ENCODE results near the gene TSC22D2. TPM values are rescaled to one million over a fixed set of nuclear protein-coding genes. Genes with fewer than 3 reads are reported as not detected.

The TSC22D2 gene
- total RNA-seq, 4 donors from 2014 or later = 8.5 to 20.0 (median 15.2) TPM

GRCh38 chr3:150449169-150449721, 41.1 kb downstream of the TSC22D2 start:
- H3K4me1 ChIP-seq = peaks cover 0 to 47% (median 19%) of the 10 kb centered on the region in 3 donors
- no peak for DNase-seq
- intact Hi-C loops (cut with DNase I) = no loop called here

DNA sequence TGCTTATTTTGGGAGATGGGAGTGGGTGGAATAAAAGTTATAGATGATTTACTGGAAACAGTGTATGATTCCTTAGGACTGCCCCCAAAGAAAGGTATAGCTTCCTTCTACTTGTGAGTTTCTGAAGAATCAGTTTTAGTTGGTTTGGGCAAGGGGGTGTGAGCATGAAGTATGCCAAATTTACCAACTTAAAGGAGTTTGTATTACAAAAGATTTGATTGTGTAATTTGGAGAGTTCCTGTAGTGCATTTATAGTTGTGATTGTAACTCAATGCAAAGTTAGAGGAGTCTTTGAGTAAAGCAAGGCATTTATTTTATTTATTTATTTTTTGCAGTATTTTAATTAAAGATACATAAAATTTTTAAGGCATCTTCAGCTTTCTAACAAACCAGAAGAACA, 42.8 kb downstream of the TSC22D2 start:
- H3K27ac ChIP-seq = no peak overlapping the region
- intact Hi-C loops (cut with DNase I) = no loop called here
- H3K36me3 ChIP-seq = no peaks in the 10 kb centered on the region
- TF ChIP-seq POLR2A (IDR thresholded peaks at IDR 0.05) = no peak
- TF ChIP-seq, protein P1, sequence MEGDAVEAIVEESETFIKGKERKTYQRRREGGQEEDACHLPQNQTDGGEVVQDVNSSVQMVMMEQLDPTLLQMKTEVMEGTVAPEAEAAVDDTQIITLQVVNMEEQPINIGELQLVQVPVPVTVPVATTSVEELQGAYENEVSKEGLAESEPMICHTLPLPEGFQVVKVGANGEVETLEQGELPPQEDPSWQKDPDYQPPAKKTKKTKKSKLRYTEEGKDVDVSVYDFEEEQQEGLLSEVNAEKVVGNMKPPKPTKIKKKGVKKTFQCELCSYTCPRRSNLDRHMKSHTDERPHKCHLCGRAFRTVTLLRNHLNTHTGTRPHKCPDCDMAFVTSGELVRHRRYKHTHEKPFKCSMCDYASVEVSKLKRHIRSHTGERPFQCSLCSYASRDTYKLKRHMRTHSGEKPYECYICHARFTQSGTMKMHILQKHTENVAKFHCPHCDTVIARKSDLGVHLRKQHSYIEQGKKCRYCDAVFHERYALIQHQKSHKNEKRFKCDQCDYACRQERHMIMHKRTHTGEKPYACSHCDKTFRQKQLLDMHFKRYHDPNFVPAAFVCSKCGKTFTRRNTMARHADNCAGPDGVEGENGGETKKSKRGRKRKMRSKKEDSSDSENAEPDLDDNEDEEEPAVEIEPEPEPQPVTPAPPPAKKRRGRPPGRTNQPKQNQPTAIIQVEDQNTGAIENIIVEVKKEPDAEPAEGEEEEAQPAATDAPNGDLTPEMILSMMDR (IDR thresholded peaks at IDR 0.05) = no peak
- no peaks in the 10 kb centered on the region for H3K27me3 ChIP-seq
- no peak for DNase-seq
- no peak overlapping the region for H3K4me3 ChIP-seq
- H3K4me1 ChIP-seq = peaks cover 0 to 50% (median 19%) of the 10 kb centered on the region in 3 donors
- no peaks in the 10 kb centered on the region for H3K9me3 ChIP-seq

More at GRCh38 chr3:150449169-150449721, 41.1 kb downstream of the TSC22D2 start:
- H3K27me3 ChIP-seq = no peaks in the 10 kb centered on the region
- TF ChIP-seq, protein P1 (IDR thresholded peaks at IDR 0.05) = no peak
- no peak for TF ChIP-seq POLR2A (IDR thresholded peaks at IDR 0.05)
- no peaks in the 10 kb centered on the region for H3K36me3 ChIP-seq
- no peak overlapping the region for H3K4me3 ChIP-seq
- peak overlapping the region in 1 of 4 donors; percentile 1 for H3K27ac ChIP-seq
- H3K9me3 ChIP-seq = no peaks in the 10 kb centered on the region

DNA sequence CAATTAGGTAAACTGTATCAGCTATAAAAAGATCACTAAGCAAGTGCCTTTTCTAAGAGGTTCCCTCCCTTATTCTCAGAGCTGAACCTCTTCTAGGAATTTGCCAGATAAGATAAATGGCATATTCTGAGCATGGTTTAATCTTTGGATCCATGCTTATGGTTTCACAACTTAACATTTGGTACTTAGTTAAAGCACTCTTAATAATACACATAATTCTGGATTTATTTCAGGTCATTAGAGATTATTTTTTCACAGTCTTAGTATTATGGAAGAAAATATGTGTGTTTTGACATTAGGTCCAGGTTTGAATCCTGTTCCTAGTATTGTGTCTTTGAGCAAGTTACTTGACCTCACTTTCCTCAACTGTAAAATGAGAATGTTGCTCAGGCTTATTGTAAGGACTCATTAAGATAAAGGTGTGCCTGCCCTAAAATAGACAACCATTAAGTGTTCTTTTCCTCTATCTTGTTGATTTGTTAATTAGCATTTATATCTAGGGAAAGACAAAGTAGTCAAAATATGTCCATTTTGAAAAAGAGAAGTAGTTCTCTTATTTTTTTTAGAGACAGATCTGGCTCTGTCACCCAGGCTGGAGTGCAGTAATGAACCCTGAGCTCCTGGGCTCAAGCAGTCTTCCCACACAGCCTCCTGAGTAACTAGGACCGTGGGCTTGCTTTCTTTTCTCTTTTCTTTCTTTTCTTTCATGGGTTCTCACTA, 43.4 kb downstream of the TSC22D2 start:
- 56 to 77% methylated on average over 1 of the region's 1 CpG for WGBS, 2 donors
- intact Hi-C loops (cut with DNase I) = no loop called here
- peaks cover 0 to 50% (median 19%) of the 10 kb centered on the region in 3 donors for H3K4me1 ChIP-seq
- DNase-seq = no peak
- no peak overlapping the region for H3K4me3 ChIP-seq
- H3K27ac ChIP-seq = no peak overlapping the region
- H3K27me3 ChIP-seq = no peaks in the 10 kb centered on the region
- H3K36me3 ChIP-seq = no peaks in the 10 kb centered on the region
- TF ChIP-seq POLR2A (IDR thresholded peaks at IDR 0.05) = no peak
- TF ChIP-seq, protein P1 (IDR thresholded peaks at IDR 0.05) = no peak
- H3K9me3 ChIP-seq = no peaks in the 10 kb centered on the region

DNA sequence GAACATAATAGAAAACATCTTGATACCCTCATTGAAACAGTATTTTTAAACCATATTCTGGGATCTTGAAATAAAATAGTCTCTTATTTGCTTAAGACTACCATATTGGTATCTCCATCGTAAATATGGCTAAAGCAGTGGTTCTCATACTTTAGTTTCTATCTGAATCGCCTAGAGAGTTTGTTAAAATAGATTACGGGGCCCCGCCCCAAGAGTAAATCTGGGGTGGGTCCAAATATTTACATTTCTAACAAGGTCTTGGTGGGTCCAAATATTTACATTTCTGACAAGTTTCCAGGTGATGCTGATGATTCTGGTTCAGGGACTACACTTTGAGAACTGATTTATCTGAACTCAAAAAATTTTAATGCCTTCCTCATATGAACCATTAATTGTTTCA, 45.3 kb downstream of the TSC22D2 start:
- no peak for DNase-seq
- no peak overlapping the region for H3K27ac ChIP-seq
- no peak for TF ChIP-seq POLR2A (IDR thresholded peaks at IDR 0.05)
- TF ChIP-seq, protein P1 (IDR thresholded peaks at IDR 0.05) = no peak
- H3K36me3 ChIP-seq = peaks cover 0 to 17% (median 5%) of the 10 kb centered on the region in 3 donors
- intact Hi-C loops (cut with DNase I) = no loop called here
- H3K4me1 ChIP-seq = peaks cover 0 to 36% (median 12%) of the 10 kb centered on the region in 3 donors
- 92 to 96% methylated on average over 4 of the region's 4 CpGs for WGBS, 2 donors
- H3K27me3 ChIP-seq = no peaks in the 10 kb centered on the region
- no peak overlapping the region for H3K4me3 ChIP-seq
- H3K9me3 ChIP-seq = no peaks in the 10 kb centered on the region

- H3K36me3 ChIP-seq = peaks cover 0 to 24% (median 9%) of the 10 kb centered on the region in 3 donors
- no peak for TF ChIP-seq POLR2A (IDR thresholded peaks at IDR 0.05)
- TF ChIP-seq, protein P1 (IDR thresholded peaks at IDR 0.05) = no peak
- intact Hi-C loops (cut with DNase I) = no loop called here
- H3K4me1 ChIP-seq = peaks cover 0 to 32% (median 8%) of the 10 kb centered on the region in 3 donors
- WGBS, 2 donors = 78 to 86% methylated on average over 2 of the region's 2 CpGs
- DNase-seq = no peak
- H3K27me3 ChIP-seq = no peaks in the 10 kb centered on the region
- no peaks in the 10 kb centered on the region for H3K9me3 ChIP-seq
- no peak overlapping the region for H3K4me3 ChIP-seq
- no peak overlapping the region for H3K27ac ChIP-seq
Observed at GRCh38 chr3:150454085-150454484, 46.0 kb downstream of the TSC22D2 start.
